GM19238 (cell line): ENCODE data around the gene CABP4.
"Not testable (repeated sequence)": the region's sequence is repeated elsewhere in the genome, so short reads cannot be mapped to it uniquely, and the experiment has no call there.

Source experiments
- DNase-seq: peaks from one replicate; pipeline ENCODE4 v3.0.0; 2011; ENCODE audit warnings: low spot score; ENCODE audit not compliant: insufficient read length

The CABP4 gene

DNA sequence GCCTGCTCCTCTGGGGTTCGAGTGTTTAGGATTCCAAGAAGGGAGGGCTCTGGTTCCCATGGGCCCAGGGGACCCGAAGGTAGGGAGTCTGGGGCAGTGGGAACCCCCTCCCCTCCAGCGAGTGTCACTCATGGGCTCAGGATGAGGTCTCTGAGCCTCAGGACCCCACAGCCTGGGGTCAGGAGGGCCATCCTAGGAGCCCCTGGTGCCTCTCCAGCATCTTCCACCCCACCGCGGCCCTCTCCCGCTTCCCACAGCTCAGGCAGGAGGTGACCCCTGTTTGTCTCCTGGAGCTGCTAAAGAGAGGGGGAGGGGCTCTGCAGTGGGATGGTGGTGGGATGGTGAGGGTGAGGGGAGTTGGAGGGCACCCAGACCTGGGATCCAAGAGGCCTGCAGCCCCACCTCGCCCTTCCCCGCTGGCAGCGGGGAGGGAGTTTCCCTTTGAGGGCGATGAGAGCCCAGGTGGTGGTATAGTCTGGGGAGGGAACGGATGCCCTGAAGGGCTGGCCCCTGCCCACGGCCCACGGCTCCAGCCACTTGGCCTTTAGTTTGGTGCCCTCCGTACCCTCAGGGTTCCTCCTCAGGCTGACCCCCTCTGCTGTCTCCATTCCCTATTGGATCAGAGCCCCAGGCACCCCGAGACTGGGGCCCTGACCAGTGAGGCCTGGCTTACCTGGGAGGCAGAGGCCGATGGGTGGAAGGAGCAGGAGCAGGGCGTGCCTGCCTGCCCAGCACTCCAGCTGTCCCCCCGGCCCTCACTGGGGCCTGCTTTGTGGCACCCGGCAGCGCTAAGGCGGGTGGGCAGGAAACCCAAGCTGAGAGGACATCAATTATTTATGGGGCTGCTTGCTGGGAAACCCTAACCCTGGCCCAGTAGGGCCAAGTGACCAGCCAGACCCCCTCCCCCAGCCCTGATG is 1.1 kb upstream of the CABP4 start:
- DNase-seq: no peak

DNA sequence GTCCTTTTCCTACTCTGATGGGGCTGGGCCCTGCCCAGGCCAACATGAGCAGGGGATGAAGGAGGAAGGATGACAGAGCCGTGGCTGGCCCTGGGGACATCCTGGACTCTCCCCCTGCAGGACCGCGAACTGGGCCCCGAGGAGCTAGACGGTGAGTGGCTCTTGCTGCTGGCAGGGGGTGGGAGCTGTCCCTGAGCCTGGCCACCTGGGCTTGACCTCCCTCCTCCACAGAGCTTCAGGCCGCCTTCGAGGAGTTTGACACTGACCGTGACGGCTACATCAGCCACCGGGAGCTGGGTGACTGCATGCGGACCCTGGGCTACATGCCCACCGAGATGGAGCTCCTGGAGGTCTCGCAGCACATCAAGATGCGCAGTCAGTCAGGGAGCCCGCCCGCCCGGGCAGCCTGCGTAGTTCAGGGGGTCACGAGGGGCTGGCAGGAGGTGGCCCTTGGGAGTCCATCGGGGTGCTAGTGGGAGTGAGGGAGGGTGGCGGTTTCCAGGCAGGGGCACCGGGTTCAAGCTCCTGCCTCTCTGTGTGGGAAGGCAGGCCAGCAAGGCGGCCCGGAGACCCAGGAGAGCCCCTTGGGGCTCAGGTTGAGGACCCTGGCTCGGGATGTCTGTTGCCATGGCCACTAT is 1.0 kb downstream of the CABP4 start:
- no peak for DNase-seq

DNA sequence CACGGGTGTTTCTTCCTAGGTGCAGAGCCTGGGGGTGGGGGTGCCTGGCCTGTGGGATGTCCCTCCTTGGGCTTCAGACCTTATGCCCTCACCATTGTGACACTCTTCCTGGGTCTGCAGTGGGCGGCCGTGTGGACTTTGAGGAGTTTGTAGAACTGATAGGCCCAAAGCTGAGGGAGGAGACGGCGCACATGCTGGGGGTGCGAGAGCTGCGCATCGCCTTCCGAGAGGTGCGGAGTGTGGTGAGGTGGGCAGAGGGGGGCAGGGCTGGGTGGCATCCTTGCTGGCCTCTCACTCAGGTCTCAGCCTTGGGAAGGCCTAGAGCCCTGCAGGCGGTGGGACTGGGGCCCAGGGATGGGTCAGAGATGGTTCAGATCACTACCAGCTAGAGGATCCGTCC is 2.3 kb downstream of the CABP4 start:
- no peak for DNase-seq

DNA sequence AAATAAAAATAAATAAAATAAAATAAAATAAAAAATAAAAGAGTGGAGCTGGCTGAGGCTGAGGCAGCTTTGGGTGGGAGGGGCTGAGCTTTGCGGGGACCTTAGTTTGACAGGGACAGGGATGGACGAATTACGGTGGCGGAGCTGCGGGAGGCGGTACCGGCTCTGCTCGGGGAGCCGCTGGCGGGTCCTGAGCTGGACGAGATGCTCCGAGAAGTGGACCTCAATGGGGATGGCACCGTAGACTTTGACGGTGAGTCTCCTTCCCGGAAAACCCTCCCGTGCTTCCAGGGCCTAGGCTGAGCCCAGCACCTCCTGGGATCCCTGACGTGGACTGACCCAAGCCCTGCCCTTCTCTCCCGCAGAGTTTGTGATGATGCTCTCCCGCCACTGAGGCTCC is 3.1 kb downstream of the CABP4 start:
- DNase-seq: no peak

DNA sequence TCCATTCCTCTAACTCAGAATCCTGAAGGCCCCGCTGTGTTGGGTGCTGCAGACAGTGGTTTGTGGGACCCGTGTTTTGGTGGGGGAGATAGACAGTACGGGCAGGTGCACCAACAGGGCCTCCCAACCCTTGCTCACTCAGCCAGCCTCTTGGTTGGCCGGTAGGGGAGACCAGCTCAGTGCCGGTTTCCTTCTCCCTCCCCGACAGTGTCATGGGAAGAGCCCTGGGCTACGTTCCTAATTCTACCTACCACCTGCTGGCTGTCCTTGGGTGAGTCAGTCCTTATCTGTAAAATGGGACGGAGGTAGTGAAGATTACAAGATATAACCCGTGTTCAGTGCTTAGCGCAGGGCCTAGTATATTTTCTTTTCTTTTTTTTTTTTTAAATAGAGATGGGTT is 8.0 kb downstream of the CABP4 start:
- no peak for DNase-seq

DNA sequence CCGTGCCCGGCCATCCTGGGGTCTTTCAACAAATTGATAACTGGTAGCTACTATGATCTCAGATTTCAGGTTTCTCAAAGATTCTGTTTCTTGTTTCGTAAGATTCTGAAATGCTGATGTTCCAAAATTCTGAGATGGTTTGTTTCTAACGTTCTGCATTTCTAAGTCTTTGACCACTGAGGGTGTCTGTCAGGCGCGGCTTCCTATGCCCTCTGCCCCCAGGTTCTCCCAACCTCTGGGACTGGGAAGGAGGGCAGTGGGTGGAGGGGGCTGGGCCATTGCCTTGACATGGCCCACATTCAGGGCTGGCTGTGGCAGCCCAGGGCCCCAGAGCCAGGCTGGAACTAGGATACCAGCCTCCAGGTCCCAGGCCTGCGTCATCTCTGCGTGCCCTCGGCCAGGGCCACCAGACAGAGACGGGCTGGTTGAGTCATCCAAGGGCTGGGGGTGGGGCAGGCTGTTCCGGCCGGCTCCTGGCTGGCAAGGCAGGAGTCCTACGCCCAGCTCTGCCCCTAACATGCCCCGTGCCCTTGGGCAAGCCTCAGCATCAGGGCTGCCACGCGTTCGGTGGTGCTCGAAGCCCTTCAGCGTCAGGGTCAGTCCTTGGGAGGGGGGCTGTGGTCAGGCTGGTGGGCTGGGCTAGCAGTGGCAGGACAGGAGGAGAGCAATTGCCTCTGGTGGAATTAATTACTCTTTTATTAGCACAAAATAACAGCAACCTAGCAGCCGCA is 8.7 kb downstream of the CABP4 start:
- no peak for DNase-seq

DNA sequence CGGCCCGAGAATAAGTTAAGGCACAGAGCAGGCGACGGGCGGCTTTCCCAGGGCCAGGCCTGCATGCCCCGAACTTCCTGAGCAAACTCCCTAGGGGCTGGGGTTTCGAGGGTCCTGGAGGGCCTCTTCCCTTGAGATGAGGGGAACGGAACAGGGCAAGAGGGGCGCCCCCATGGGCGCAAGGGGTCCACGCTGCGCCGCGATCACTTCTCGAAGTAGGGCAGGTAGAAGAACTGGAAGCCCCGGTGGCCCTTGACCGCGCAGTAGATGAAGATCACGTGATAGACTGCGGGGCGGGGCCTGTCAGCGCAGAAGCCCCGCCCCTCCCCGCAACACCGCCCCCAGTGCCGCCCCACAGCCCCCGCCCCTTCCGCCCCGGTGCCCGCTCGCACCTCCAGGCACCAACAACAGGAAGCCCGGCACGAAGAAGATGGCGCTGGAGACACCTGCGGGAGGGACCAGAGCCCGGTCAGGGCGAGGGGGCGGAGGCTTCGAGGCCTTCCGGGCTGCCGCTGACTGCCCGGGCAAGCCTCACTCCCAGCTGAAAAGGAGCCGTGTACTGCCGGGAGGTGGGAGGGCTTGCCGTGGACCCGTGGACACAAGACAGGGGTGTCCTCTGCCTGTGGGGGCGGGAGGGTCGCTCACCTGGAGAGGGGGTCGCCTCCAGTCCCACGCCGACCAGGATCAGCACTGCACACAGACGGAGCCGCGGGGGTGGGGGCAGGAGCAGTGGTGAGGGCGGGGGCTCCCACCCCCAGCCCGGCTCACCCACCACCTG is 9.4 kb downstream of the CABP4 start:
- peak; percentile 93 for DNase-seq

DNA sequence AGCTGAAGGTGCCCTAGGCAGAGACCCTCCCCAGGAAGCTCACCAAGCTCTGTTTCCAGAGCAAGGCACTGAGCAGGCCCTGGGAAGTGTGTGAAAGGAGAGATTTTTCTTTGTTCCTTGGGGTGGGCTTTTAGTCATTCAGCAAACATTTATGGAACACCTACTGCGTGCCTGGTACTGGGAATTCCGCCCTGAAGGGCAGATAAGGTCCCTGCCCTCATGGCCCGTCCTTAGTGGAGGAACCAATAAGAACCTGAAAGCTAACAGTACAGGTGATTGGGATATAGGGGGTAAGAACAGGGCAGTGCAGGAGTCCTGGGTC is 10.0 kb downstream of the CABP4 start:
- DNase-seq: no peak

DNA sequence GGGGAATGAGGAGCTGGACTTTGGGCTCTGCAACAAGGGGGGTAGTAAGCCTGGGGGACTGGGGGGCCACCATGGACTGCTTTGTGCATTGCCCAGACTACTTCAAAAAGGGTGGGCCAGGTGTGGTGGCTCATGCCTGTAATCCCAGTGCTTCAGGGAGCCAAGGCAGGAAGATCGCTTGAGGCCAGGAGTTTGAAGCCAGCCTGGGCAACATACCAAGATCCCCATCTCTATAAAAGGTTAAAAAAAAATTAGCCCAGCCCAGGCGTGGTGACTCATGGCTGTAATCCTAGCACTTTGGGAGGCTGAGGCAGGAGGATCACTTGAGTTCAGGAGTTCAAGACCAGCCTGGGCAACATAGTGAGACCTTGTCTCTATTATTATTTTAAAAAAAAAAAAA is 10.4 kb downstream of the CABP4 start:
- DNase-seq: not testable (repeated sequence)

DNA sequence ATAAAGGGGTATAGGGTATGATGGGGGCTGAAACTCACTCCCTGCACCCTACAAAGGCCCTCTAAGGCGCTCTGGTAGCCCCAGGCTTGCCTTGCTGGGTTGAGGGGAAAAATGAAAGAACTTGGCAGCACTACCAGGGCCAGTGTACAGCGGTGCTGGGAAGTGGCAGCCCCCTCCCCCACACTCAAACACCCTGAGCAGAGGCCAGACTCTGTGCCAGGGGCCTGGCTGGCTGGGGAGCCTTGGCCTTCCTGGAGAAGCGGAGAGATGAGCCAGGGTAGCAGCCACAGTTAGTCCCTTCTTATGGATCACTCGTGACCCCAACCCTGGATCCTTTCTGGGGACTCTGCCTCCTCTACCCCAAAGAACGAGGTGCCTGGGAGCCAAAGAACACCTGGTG is 11.2 kb downstream of the CABP4 start:
- DNase-seq: no peak

DNA sequence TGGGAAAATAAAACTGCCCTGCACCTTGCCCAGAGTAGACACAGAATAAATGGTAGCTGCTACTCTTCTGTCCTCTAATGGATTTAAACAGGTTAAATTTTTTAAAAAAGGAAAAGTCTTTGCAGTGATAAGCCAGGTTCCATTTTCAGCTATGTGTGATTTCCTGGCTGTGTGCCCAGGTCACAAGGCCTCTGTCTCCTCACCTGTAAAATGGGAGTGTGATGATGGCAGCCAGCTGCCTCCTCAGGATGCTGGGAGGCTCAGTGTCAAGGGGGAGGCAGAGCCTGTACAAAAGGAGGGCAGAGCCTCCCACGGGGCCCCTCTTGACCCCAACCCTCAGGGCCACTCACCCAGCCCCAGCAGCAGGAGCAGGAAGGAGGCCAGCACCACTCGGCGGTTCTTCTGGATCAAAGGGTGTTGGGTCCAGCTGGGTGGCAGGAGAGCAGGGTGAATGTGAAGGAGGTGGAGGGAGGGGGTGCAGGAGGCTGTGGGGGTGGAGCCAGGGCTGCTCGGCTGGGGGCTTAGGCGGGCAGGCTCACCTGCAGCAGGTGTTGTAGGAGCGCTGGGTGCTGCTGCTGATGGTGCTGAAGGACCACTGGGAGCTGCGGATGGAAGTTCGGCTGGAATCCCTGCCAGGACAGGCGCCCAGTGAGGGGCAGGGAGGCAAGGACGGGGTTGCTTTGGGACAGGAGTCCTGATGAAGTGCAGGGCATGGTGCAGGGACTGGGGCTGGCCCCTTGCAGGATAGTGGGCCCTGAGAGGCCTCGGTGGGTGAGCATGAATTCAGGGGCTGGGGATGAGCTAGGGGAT is 12.0 kb downstream of the CABP4 start:
- DNase-seq: no peak

DNA sequence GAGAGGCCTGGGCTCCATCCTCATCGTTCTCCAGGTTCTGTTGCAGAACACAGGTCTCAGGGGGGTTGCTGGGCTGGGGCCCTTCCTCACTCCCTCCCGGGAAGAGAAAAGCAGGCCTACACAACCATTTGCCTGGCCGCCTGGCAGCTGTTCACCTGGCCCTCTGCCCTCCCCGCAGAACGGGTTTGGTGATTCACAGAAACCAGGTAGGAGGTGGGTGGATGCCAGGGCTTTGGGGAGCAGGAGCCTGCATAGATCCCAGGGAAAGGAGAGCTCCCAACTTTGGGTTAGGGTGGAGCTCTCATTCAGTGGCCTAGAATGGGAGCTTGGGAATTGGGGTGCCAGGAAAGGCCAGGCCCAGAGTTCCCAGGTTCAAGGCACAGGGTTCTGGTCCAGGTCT is 12.9 kb downstream of the CABP4 start:
- no peak for DNase-seq

DNA sequence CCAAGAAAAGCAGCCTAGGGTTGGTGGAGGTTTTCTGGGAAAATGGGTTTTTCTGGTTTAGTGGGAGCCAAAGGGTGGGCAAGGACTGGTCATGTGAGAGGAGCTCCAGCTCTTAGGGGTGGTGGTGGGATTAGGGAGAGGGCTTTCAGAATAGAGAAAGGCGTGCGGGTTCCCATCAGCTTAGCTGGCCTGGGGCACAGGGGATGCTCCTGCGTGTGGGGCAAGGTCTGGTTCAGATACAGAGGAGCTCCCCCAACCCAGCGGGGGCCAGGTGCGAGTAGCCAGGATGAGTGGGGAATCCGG is 13.3 kb downstream of the CABP4 start:
- DNase-seq: no peak

DNA sequence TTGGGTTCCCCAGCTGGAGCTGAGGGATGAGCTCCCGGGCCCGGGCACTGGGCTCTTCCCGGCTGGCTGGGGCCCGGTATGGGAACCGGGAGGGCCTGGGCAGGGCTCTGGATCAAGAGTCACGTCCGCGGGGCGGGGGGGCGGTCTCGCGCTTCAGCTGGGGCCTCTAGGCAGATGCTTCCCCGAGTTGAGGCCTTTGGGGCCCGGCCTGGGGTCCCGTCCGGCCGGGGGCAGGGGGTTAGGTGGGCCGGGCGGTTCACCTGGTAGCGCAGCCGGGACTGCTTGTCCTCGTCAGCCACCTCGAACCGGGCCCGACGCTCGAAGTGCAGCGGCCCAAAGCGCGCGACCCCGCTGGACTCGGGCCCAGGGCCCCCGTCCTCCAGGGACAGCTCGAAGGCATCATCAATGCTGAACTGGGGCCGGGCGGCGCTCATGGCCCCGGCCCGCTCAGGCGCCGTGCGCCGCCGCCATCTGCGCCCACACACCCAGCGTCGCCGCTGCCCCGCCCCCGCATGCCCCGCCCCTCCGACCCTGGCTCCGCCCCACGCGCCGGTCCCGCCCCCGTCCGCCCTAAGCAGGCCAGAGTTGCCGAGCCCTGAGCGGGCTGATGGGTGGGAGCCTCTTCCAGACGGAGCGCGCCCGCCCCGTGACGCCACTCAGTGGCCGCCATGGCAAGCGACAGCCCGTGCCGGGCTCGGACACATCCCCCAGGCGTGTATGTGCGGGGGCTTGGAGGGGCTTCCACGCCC is 13.8 kb downstream of the CABP4 start, which contains the start of gene TMEM134:
Gene TMEM134 (minus strand): TSS at position 493 of the 749 bp plus-strand sequence. CDS start 59 bp downstream, at position 434.
- DNase-seq: peak; percentile 93

DNA sequence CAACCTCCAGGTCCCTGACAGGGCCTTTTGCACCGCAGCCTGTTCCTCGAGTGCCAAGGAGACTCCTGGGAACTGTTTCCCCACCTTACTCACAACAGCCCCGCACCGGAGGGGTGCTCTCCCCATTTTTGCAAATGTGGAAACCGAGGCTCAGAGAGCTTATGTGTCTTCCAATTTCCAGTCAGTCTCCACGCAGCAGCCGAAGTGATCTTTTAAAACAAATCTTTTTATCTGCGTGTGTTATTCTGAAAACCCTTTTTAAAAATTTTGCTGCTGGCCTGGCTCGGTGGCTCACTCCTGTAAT is 14.3 kb downstream of the CABP4 start:
- no peak for DNase-seq

DNA sequence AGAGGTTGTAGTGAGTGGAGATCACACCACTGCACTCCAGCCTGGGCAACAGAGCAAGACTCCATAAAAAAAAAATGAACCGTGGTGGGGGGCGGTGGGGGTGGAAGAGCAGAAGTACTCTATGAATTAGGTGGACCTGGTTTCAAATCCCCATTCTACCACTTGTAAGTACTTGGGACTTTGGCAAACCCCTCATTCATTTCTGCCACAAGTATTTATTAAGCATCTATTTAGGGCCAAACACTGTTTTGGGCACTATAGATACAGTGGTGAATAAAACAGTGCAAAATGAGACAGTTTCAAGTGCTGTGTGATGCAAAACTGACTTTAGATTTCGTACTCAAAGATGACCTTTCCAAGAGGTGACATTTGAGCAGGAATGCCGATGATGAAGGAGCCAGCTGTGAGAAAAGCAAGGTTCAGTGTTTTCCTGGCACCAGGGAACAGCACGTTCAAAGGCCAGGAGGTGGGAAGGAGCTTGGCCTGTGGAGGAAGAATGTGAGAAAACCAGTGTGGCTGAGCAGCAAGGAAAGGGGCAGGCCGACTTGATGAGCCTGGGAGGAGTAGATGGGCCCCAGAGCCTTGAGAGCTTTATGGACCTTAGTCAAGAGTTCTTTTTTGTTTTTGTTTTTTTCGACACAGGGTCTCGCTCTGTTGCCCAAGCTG is 15.3 kb downstream of the CABP4 start:
- DNase-seq: no peak

DNA sequence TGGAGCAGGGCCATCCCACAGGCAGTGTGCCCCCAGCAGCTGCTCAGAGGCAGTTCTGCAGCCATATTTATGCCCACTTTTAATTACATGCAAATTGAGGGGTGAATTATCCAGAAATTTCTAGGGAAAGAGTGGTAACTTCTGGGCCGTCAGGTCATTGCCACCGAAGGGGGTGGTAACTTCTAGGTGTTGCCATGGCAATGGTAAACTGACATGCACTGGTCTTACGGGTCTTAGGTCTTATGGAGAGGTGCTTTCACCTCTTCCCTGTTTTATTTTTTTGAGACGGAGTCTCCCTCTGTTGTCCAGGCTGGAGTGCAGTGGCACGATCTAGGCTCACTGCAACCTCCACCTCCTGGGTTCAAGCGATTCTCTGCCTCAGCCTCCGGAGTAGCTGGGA is 17.7 kb downstream of the CABP4 start:
- DNase-seq: no peak

DNA sequence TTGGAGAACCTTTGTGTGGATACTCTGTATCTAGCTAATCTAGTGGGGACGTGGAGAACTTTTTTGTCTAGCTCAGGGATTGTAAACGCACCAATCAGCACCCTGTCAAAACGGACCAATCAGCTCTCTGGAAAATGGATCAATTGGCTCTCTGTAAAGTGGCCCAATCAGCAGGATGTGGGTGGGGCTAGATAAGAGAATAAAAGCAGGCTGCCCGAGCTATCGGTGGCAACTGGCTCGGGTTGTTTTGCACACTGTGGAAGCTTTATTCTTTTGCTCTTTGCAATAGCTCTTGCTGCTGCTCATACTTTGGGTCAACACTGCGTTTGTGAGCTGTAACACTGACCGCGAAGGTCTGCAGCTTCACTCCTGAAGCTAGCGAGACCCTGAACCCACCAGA is 21.5 kb downstream of the CABP4 start:
- DNase-seq: not testable (repeated sequence)

DNA sequence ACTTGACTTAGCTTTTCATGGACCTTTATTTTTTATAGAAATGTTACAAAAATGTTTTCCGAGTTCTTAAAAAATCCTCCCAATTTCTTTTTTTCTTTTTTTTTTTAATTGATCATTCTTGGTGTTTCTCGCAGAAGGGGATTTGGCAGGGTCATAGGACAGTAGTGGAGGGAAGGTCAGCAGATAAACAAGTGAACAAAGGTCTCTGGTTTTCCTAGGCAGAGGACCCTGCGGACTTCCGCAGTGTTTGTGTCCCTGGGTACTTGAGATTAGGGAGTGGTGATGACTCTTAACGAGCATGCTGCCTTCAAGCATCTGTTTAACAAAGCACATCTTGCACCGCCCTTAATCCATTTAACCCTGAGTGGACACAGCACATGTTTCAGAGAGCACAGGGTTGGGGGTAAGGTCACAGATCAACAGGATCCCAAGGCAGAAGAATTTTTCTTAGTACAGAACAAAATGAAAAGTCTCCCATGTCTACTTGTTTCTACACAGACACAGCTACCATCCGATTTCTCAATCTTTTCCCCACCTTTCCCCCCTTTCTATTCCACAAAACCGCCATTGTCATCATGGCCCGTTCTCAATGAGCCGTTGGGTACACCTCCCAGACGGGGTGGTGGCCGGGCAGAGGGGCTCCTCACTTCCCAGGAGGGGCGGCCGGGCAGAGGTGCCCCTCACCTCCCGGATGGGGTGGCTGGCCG is 22.3 kb downstream of the CABP4 start:
- DNase-seq: not testable (repeated sequence)
